ENCODE results near the gene PSMD1.

DNA sequence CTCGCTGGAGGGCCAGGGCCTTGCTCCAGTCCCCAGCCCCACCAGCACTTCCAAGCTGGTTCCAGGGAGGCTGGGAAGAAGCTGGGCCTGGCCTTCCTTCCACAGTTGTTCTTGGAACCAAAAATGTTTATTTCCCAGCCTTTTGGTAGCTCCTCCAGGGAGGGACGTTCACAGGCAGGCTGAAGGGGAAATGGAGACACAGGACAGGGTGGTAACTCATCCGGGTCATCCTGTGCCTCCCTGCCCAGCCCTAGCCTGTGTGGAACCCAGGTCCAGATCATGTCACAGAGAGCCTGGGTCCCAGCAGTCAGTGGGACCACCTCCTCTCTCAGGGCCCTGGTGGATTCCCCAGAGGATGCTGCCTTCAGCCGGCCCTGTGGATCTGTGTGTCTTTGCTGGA is 129.2 kb downstream of the PSMD1 start:
- TF ChIP-seq, protein P1, sequence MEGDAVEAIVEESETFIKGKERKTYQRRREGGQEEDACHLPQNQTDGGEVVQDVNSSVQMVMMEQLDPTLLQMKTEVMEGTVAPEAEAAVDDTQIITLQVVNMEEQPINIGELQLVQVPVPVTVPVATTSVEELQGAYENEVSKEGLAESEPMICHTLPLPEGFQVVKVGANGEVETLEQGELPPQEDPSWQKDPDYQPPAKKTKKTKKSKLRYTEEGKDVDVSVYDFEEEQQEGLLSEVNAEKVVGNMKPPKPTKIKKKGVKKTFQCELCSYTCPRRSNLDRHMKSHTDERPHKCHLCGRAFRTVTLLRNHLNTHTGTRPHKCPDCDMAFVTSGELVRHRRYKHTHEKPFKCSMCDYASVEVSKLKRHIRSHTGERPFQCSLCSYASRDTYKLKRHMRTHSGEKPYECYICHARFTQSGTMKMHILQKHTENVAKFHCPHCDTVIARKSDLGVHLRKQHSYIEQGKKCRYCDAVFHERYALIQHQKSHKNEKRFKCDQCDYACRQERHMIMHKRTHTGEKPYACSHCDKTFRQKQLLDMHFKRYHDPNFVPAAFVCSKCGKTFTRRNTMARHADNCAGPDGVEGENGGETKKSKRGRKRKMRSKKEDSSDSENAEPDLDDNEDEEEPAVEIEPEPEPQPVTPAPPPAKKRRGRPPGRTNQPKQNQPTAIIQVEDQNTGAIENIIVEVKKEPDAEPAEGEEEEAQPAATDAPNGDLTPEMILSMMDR (IDR thresholded peaks at IDR 0.05): no peak
- no peak for TF ChIP-seq EP300 (IDR thresholded peaks at IDR 0.05)
